Nephron (organoid): ENCODE measurements around the gene USP20.

Experiments used
- H3K27ac Mint-ChIP-seq, 3 experiments: 2 replicates each; pipeline ENCODE4 v1.8.0; 2020; ENCODE audit warnings: mixed read lengths in 3 of 3, mild to moderate bottlenecking in 2 of 3, moderate library complexity in 1 of 3
- H3K27me3 Mint-ChIP-seq: 2 replicates; pipeline ENCODE4 v1.8.0; 2021; ENCODE audit warnings: low read depth, mild to moderate bottlenecking, moderate library complexity, mixed read lengths
- H3K36me3 Mint-ChIP-seq: 2 replicates; pipeline ENCODE4 v1.8.0; 2020; ENCODE audit warnings: low read depth, mixed read lengths
- H3K4me1 Mint-ChIP-seq: 2 replicates; pipeline ENCODE4 v1.8.0; 2020; ENCODE audit warnings: mixed read lengths
- H3K4me3 Mint-ChIP-seq, 3 experiments: 2 replicates each; pipeline ENCODE4 v1.8.0; 2020; ENCODE audit warnings: mild to moderate bottlenecking in 3 of 3, mixed read lengths in 3 of 3, moderate library complexity in 2 of 3
- H3K9me3 Mint-ChIP-seq: 2 replicates; pipeline ENCODE4 v1.8.0; 2020; ENCODE audit warnings: mixed read lengths
- CTCF ChIP-seq, 3 experiments: fragments of 200-600 bp; sonication (generic); IDR thresholded peaks; one replicate each; pipeline ENCODE4 v1.5.0; 2021; ENCODE audit warnings: antibody characterized with exemption in 3 of 3; ENCODE audit not compliant: unreplicated experiment in 3 of 3

USP20 gene

GRCh38 chr9:129858167-129858962 lies 23.1 kb downstream of the USP20 start:
- no peaks in the 10 kb centered on the region for H3K4me1 Mint-ChIP-seq
- H3K9me3 Mint-ChIP-seq: no peaks in the 10 kb centered on the region
- peaks cover 41% of the 10 kb centered on the region for H3K36me3 Mint-ChIP-seq
- no peak overlapping the region for H3K4me3 Mint-ChIP-seq
- TF ChIP-seq CTCF (IDR thresholded peaks at IDR 0.05; ENCODE audit: unreplicated experiment in 3 of 3): no peak
- H3K27me3 Mint-ChIP-seq: peaks cover under 1% of the 10 kb centered on the region
- H3K27ac Mint-ChIP-seq: no peak overlapping the region

- no peak overlapping the region for H3K27ac Mint-ChIP-seq
- H3K4me3 Mint-ChIP-seq: no peak overlapping the region
- peaks cover 5% of the 10 kb centered on the region for H3K27me3 Mint-ChIP-seq
- no peak for TF ChIP-seq CTCF (IDR thresholded peaks at IDR 0.05; ENCODE audit: unreplicated experiment in 3 of 3)
- peaks cover 35% of the 10 kb centered on the region for H3K36me3 Mint-ChIP-seq
- H3K4me1 Mint-ChIP-seq: no peaks in the 10 kb centered on the region
- H3K9me3 Mint-ChIP-seq: no peaks in the 10 kb centered on the region
Measured at GRCh38 chr9:129860653-129861446, 25.6 kb downstream of the USP20 start.

- peaks cover 38% of the 10 kb centered on the region for H3K36me3 Mint-ChIP-seq
- no peak overlapping the region for H3K4me3 Mint-ChIP-seq
- H3K27ac Mint-ChIP-seq: no peak overlapping the region
- H3K4me1 Mint-ChIP-seq: no peaks in the 10 kb centered on the region
- no peak for TF ChIP-seq CTCF (IDR thresholded peaks at IDR 0.05; ENCODE audit: unreplicated experiment in 3 of 3)
- H3K9me3 Mint-ChIP-seq: no peaks in the 10 kb centered on the region
- H3K27me3 Mint-ChIP-seq: peaks cover 5% of the 10 kb centered on the region
Measured at GRCh38 chr9:129861447-129861827, 26.2 kb downstream of the USP20 start.

- no peaks in the 10 kb centered on the region for H3K4me1 Mint-ChIP-seq
- TF ChIP-seq CTCF (IDR thresholded peaks at IDR 0.05; ENCODE audit: unreplicated experiment in 3 of 3): no peak
- H3K4me3 Mint-ChIP-seq: no peak overlapping the region
- peaks cover 5% of the 10 kb centered on the region for H3K27me3 Mint-ChIP-seq
- no peak overlapping the region for H3K27ac Mint-ChIP-seq
- H3K9me3 Mint-ChIP-seq: no peaks in the 10 kb centered on the region
- H3K36me3 Mint-ChIP-seq: peaks cover 34% of the 10 kb centered on the region
Measured at GRCh38 chr9:129863059-129863690, 27.9 kb downstream of the USP20 start.

GRCh38 chr9:129864991-129865647 lies 29.9 kb downstream of the USP20 start:
- H3K27ac Mint-ChIP-seq: no peak overlapping the region
- peaks cover 5% of the 10 kb centered on the region for H3K27me3 Mint-ChIP-seq
- no peak overlapping the region for H3K4me3 Mint-ChIP-seq
- no peaks in the 10 kb centered on the region for H3K4me1 Mint-ChIP-seq
- peaks cover 34% of the 10 kb centered on the region for H3K36me3 Mint-ChIP-seq
- no peaks in the 10 kb centered on the region for H3K9me3 Mint-ChIP-seq
- TF ChIP-seq CTCF (IDR thresholded peaks at IDR 0.05; ENCODE audit: unreplicated experiment in 3 of 3): no peak
